GM18526 (cell line): Measurements from ENCODE around the gene TMEM132E.

Source experiments
- POLR2A ChIP-seq: IDR thresholded peaks from 3 replicates; pipeline ENCODE4 v1.6.1; 2011; ENCODE audit not compliant: insufficient read length; ENCODE audit errors: extremely low read depth

The TMEM132E gene

GRCh38 chr17:34634551-34635160 lies 55.3 kb downstream of the TMEM132E start:
- TF ChIP-seq POLR2A = no peak

GRCh38 chr17:34635876-34636275 lies 56.5 kb downstream of the TMEM132E start:
- TF ChIP-seq POLR2A = no peak

GRCh38 chr17:34637041-34637547 lies 57.7 kb downstream of the TMEM132E start:
- TF ChIP-seq POLR2A = no peak

- no peak for TF ChIP-seq POLR2A
These were observed 58.5 kb downstream of the TMEM132E start for GRCh38 chr17:34637548-34638525.

GRCh38 chr17:34638526-34639260 lies 59.3 kb downstream of the TMEM132E start:
- no peak for TF ChIP-seq POLR2A

- TF ChIP-seq POLR2A = no peak
These were observed 60.5 kb downstream of the TMEM132E start for GRCh38 chr17:34639706-34640425.

- no peak for TF ChIP-seq POLR2A
These were observed 62.0 kb downstream of the TMEM132E start for GRCh38 chr17:34641368-34641767.

GRCh38 chr17:34644941-34645550 lies 65.7 kb downstream of the TMEM132E start:
- no peak for TF ChIP-seq POLR2A

- TF ChIP-seq POLR2A = no peak
These were observed 66.2 kb downstream of the TMEM132E start for GRCh38 chr17:34645594-34645993.

GRCh38 chr17:34647511-34647910 lies 68.1 kb downstream of the TMEM132E start:
- TF ChIP-seq POLR2A = no peak

- no peak for TF ChIP-seq POLR2A
These were observed 70.8 kb downstream of the TMEM132E start for GRCh38 chr17:34650051-34650750.

GRCh38 chr17:34651402-34651811 lies 72.0 kb downstream of the TMEM132E start:
- TF ChIP-seq POLR2A = no peak

- TF ChIP-seq POLR2A = no peak
These were observed 72.7 kb downstream of the TMEM132E start for GRCh38 chr17:34652021-34652555.
